Measurements from ENCODE around the gene RAET1E. TPM values are rescaled to one million over a fixed set of nuclear protein-coding genes. Genes with fewer than 3 reads are reported as not detected.
"Not testable (repeated sequence)": the region's sequence is repeated elsewhere in the genome, so short reads cannot be mapped to it uniquely, and the experiment has no call there.

RAET1E gene
- total RNA-seq, 1 donor from 2014 or later, result 0.19 TPM

DNA sequence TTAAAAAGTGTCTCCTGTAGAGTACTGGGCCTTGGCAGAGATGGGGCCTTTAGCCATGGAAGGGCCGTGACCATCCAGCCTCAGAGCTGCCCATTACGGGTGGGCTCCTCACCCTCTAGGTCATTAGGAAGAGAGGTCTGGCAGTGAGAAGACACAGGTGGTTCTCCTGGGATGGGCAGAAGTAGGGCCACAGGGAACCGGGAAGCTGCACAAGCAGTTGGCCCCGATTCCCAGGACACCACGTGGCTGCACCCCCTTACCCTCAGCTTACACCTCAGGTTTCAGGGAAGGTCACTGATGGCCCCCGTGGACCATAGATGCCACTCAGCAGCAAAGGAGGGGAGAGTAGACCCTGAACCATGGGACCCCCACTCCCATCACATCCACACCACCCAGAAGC is 23.4 kb upstream of the RAET1E start:
- Histone ChIP-seq H3K4me1 (peaks cover 30% of the 10 kb centered on the region), H3K36me3 (no peaks in the 10 kb centered on the region), H3K27ac (replicated peaks) (no peak overlapping the region), H3K27me3 (ENCODE audit: low read depth) (peaks cover 19% of the 10 kb centered on the region), H3K4me3 (no peak overlapping the region), H3K9me3 (replicated peaks) (no peaks in the 10 kb centered on the region)
- DNase-seq, result no peak
- TF ChIP-seq, protein P1, sequence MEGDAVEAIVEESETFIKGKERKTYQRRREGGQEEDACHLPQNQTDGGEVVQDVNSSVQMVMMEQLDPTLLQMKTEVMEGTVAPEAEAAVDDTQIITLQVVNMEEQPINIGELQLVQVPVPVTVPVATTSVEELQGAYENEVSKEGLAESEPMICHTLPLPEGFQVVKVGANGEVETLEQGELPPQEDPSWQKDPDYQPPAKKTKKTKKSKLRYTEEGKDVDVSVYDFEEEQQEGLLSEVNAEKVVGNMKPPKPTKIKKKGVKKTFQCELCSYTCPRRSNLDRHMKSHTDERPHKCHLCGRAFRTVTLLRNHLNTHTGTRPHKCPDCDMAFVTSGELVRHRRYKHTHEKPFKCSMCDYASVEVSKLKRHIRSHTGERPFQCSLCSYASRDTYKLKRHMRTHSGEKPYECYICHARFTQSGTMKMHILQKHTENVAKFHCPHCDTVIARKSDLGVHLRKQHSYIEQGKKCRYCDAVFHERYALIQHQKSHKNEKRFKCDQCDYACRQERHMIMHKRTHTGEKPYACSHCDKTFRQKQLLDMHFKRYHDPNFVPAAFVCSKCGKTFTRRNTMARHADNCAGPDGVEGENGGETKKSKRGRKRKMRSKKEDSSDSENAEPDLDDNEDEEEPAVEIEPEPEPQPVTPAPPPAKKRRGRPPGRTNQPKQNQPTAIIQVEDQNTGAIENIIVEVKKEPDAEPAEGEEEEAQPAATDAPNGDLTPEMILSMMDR (IDR thresholded peaks at IDR 0.05; ENCODE audit: borderline replicate concordance), result no peak
- intact Hi-C loops (cut with micrococcal nuclease), result no loop called here

DNA sequence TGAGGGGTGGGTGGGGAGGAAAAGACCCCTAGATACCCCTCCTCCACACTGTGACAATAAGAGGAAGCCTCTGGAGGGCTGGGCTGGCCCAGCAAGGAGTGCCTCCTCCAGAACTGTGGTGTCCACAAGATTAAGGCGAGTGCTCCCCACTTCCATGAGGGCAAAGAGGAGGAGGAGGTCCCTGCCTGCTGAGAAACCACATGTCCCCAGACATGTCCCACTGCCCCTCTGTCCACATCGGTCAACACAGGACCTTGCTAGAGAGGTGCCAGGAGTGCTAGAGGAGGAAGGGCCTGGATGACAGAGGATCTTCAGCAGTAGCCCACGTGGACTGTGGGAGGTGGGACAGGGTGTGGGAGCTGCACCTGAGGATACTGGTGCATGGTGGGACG is 21.9 kb upstream of the RAET1E start:
- TF ChIP-seq, protein P1 (IDR thresholded peaks at IDR 0.05; ENCODE audit: borderline replicate concordance), result no peak
- Histone ChIP-seq H3K4me3 (no peak overlapping the region), H3K9me3 (replicated peaks) (no peaks in the 10 kb centered on the region), H3K4me1 (peaks cover 17% of the 10 kb centered on the region), H3K27me3 (ENCODE audit: low read depth) (peaks cover 19% of the 10 kb centered on the region), H3K36me3 (no peaks in the 10 kb centered on the region), H3K27ac (replicated peaks) (no peak overlapping the region)
- DNase-seq, result no peak
- intact Hi-C loops (cut with micrococcal nuclease), result no loop called here

DNA sequence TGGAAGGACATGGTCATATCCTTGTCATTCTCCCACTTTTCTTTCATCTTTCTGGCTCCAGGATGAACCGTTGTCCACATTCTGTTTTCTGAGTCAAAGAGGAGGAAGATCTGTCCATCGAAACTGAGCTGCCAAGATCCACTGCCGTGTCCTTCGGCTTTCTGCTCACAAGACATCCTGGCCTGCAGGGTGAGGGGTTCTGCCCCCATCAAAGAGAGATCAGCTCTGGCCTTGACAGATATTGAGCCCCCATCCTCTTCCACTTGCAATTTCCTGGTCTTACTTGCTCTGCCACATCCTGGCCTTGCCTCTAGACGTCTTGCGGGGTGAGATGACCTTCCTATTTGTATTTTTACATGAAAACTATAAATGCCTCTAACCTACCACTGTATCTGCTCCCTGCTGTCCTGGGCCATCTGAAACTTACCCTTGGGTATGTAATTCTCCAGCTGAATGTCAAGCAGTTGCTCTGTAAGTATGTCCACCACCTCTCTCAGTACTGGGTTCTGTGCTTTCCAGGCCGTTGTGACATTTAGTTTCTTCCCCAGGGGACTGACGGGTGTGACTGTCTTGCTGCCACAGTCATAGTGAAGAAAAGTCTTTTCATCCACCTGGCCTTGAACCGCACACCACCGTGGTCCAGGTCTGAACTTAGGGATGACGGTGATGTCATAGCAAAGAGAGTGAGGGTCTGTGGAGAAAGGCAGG is 21.4 kb upstream of the RAET1E start:
- intact Hi-C loops (cut with micrococcal nuclease); H3K4me3 ChIP-seq; H3K9me3 ChIP-seq (replicated peaks); H3K36me3 ChIP-seq; H3K27ac ChIP-seq (replicated peaks); DNase-seq: not testable (repeated sequence)
- Histone ChIP-seq H3K4me1 (peaks cover 14% of the 10 kb centered on the region), H3K27me3 (ENCODE audit: low read depth) (peaks cover 19% of the 10 kb centered on the region)

DNA sequence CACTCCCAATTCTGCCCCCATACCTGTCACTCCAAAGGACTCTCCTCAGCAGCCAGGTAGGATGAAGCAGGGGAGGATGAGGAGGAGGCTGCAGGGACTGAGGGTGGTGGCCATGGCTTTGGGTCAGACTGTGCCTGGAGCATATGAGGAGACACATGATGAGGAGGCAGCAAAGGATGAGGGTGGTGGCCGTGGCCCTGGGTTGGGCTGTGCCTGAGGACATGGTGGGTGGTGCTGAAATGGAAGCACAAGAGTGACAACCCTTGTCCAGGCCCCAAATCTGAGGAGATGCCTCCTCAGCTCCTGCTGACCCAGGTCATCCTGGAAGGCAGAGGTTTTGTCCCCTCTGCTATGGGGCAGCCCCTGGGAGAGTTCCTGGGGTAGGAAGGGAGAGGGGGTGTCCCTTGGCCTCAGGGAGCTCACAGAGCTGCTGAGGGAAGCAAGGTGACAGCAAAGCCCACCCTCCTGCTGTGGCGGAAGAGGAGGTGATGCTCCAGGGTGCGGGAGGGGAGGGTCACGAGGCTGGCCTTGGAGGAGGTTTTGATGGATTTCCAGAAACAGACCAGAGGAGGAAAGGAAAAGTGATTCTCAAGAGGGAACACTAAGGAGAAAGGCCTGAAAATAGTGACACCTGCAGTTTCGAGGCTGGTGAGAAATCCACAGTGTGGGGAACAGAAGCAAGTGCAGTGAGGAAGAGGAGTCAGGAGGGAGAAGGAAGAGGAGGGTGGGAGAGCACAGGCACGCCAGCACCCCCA is 20.4 kb upstream of the RAET1E start:
- H3K9me3 ChIP-seq (replicated peaks), result no peaks in the 10 kb centered on the region
- intact Hi-C loops (cut with micrococcal nuclease), result no loop called here
- no peak overlapping the region for H3K4me3 ChIP-seq
- no peak for DNase-seq
- peaks cover 15% of the 10 kb centered on the region for H3K27me3 ChIP-seq (ENCODE audit: low read depth)
- H3K4me1 ChIP-seq, result peaks cover 12% of the 10 kb centered on the region
- no peaks in the 10 kb centered on the region for H3K36me3 ChIP-seq
- H3K27ac ChIP-seq (replicated peaks), result no peak overlapping the region
- TF ChIP-seq, protein P1 (IDR thresholded peaks at IDR 0.05; ENCODE audit: borderline replicate concordance), result no peak

DNA sequence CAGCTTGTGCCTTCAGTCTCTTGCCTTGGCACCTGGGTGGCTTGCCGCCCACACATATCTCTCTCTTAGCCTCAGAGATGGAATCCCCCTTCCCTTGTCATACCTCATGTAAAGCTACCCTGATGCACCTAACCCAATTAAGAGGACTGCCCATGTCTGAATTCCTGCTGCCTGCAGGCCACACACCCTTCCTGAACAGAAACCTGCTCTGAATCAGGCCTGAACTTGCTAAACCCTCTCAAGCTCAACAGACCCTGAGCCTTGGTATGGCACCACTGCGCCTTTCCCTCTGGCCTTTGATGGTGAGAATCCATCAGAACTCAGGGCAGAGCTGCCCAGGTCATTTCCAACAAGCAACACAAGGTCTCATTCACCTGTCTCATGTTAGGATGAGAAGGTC is 19.8 kb upstream of the RAET1E start:
- intact Hi-C loops (cut with micrococcal nuclease), result no loop called here
- Histone ChIP-seq H3K9me3 (replicated peaks) (no peaks in the 10 kb centered on the region), H3K27ac (replicated peaks) (no peak overlapping the region), H3K27me3 (ENCODE audit: low read depth) (peaks cover 13% of the 10 kb centered on the region), H3K4me3 (no peak overlapping the region), H3K4me1 (peaks cover 5% of the 10 kb centered on the region), H3K36me3 (no peaks in the 10 kb centered on the region)
- TF ChIP-seq, protein P1 (IDR thresholded peaks at IDR 0.05; ENCODE audit: borderline replicate concordance), result no peak
- DNase-seq, result no peak
